Measurements from ENCODE around the gene SDHB. TPM values are rescaled to one million over a fixed set of nuclear protein-coding genes. Genes with fewer than 3 reads are reported as not detected.

SDHB gene
- total and polyA plus RNA-seq, 2 of the 13 experiments (the other 11 are each of a cell fraction or from before 2014, with no cell fraction given), result 136 to 142 TPM

DNA sequence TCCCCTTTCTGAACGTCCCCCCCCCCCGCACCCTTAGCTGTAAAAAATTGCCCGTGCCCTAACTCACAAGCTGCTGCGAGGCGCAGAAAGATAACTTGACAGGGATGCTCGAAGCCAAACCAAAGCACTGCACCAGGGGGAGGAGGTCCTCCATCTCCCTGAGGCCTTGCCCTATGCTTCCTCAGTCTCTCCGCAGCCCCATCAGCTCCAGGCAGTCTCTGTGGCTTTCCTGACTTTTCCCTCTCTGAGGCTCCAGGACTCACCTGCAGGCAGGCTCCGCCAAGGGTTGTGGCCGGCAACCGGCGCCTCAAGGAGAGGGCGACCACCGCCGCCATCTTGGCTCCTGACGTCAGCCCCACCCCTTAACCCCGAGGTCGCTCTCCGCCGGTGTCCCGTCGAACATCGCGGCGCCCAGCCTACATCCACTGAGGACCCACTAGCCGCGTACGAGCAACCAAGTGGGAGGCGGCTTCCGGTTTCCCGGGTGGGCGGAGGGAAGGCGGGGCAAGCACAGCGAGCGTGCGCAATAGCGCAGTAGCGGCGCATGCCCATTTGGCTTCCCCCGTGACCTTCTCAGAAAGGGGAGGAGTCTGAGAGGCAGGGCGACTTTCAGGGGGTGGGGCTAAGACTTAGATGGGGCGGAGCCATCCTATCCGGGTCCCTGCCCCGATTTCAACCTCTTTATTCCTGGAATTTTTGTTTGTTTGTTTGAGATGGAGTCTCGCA, at the start of gene SDHB (continued):
- peak; percentile 88; the same call in 1 of the 2 replicates for TF ChIP-seq ZBTB25 (CRISPR knock-in tag; IDR thresholded peaks at IDR 0.05)
- peak; percentile 34; the same call in 1 of the 2 replicates for TF ChIP-seq HMGXB3 (CRISPR knock-in tag; IDR thresholded peaks at IDR 0.05; ENCODE audit: borderline replicate concordance)
- peak; percentile 43; the same call in 1 of the 2 replicates for TF ChIP-seq FOXA3 (CRISPR knock-in tag; IDR thresholded peaks at IDR 0.05)
- no peak; the same call in 1 of the 2 replicates for TF ChIP-seq NR2F2 (IDR thresholded peaks at IDR 0.05; ENCODE audit: borderline replicate concordance, low read depth)
- no peak for TF ChIP-seq ZNF180 (CRISPR knock-in tag; IDR thresholded peaks at IDR 0.05; ENCODE audit: borderline replicate concordance, low read depth)
- TF ChIP-seq, protein P1, sequence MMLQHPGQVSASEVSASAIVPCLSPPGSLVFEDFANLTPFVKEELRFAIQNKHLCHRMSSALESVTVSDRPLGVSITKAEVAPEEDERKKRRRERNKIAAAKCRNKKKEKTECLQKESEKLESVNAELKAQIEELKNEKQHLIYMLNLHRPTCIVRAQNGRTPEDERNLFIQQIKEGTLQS (CRISPR knock-in tag; IDR thresholded peaks at IDR 0.05), result peak; percentile 33; the same call in 1 of the 2 replicates
- no peak for TF ChIP-seq SOX6 (IDR thresholded peaks at IDR 0.05)
- peak; percentile 44 for TF ChIP-seq SOX6 (CRISPR knock-in tag; IDR thresholded peaks at IDR 0.05)
- peak; percentile 59; the same call in 1 of the 2 replicates for TF ChIP-seq MED1 (CRISPR knock-in tag; IDR thresholded peaks at IDR 0.05)
- 0 out of 2 replicates have a peak, but pooled peaks have one; percentile 26 for TF ChIP-seq BORCS8-MEF2B (CRISPR knock-in tag; IDR thresholded peaks at IDR 0.05)
- TF ChIP-seq SKI (IDR thresholded peaks at IDR 0.05; ENCODE audit: partially characterized antibody), result peak; percentile 26
- TF ChIP-seq IKZF1 (IDR thresholded peaks at IDR 0.05), result no peak
- TF ChIP-seq ESRRA (CRISPR knock-in tag; IDR thresholded peaks at IDR 0.05; ENCODE audit: low read depth), result peak; percentile 61
- peak; percentile 96 for TF ChIP-seq GATAD1 (CRISPR knock-in tag; IDR thresholded peaks at IDR 0.05)
- TF ChIP-seq MED13 (CRISPR knock-in tag; IDR thresholded peaks at IDR 0.05), result no peak
- TF ChIP-seq, protein P2, sequence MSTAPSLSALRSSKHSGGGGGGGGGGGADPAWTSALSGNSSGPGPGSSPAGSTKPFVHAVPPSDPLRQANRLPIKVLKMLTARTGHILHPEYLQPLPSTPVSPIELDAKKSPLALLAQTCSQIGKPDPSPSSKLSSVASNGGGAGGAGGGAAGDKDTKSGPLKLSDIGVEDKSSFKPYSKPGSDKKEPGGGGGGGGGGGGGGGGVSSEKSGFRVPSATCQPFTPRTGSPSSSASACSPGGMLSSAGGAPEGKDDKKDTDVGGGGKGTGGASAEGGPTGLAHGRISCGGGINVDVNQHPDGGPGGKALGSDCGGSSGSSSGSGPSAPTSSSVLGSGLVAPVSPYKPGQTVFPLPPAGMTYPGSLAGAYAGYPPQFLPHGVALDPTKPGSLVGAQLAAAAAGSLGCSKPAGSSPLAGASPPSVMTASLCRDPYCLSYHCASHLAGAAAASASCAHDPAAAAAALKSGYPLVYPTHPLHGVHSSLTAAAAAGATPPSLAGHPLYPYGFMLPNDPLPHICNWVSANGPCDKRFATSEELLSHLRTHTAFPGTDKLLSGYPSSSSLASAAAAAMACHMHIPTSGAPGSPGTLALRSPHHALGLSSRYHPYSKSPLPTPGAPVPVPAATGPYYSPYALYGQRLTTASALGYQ (CRISPR knock-in tag; IDR thresholded peaks at IDR 0.05), result no peak
- TF ChIP-seq TBX2 (CRISPR knock-in tag; IDR thresholded peaks at IDR 0.05; ENCODE audit: borderline replicate concordance), result peak; percentile 51; the same call in 1 of the 2 replicates
- TF ChIP-seq GTF2F1 (IDR thresholded peaks at IDR 0.05; ENCODE audit: low read length), result no peak
- TF ChIP-seq THAP11 (CRISPR knock-in tag; IDR thresholded peaks at IDR 0.05), result peak; percentile 96
- TF ChIP-seq EP300 (IDR thresholded peaks at IDR 0.05; ENCODE audit: low read depth in 2 of 2, low read length in 2 of 2), result 0 out of 4 replicates have a peak, but pooled peaks of 1 of the 2 experiments have one; percentile 8
- TF ChIP-seq EP300 (CRISPR knock-in tag; IDR thresholded peaks at IDR 0.05; ENCODE audit: borderline replicate concordance), result no peak

Data from HepG2 (cell line).